ENCODE measurements around the gene PRIM1.
"Not testable (repeated sequence)": the region's sequence is repeated elsewhere in the genome, so short reads cannot be mapped to it uniquely, and the experiment has no call there.

PRIM1 gene

DNA sequence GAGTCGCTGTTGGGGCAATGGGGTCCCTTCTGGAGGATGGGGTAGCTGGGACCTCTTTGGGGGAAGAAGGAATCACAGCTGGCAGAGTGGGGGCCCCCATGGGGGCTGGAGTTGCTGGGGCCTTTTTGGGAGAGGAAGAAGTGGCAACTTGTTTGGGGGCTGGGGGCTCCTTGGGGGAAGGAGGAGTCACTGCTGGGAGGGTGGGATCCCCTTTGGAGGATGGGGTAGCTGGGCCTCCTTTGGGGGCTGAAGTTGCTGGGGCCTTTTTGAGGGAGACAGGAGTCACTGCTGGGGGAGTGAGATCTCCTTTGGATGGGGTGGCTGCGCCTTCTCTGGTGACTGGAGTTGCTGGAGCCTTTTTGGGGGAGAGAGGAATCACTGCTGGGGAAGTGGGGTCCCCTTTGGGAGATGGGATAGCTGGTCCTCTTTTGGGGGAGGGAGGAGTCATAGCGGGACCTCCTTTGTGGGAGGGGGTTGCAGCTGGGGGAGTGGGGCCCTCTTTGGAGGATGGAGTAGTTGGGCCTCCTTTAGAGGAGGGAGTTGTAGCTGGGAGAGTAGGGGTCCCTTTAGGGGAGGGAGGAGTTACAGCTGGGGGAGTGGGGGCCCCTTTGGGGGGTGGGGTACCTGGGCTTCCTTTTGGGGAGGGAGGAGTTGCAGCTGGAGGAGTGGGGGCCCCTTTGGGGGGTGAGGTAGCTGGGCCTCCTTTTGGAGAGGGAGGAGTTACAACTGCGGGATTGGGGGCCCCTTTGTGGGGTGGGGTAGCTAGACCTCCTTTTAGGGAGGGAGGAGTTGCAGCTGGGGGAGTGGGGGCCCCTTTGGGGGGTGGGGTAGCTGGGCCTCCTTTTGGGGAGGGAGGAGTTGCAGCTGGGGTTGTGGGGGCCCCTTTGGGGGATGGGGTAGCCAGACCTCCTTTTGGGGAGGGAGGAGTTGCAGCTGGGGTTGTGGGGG is 34.9 kb downstream of the PRIM1 start:
- no peak for DNase-seq (ENCODE audit: low spot score)

DNA sequence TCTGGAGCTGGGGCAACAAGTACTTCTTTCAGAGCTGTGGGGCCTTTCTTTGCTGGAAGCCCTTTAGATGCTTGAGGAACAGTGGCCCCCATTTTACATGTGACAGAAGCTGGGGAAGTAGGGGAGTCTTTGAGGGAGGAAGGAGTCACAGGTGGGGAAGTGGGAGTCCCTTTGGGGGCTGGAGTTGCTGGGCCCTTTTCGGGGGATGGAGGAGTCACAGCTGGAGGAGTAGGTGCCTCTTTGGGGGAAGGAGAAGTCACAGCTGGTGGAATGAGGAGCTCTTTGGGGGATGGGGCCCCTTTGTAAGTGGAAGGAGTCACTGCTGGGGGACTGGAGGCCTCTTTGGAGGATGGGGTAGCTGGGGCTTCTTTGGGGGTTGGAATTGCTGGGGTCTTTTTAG is 35.7 kb downstream of the PRIM1 start:
- DNase-seq (ENCODE audit: low spot score): no peak

DNA sequence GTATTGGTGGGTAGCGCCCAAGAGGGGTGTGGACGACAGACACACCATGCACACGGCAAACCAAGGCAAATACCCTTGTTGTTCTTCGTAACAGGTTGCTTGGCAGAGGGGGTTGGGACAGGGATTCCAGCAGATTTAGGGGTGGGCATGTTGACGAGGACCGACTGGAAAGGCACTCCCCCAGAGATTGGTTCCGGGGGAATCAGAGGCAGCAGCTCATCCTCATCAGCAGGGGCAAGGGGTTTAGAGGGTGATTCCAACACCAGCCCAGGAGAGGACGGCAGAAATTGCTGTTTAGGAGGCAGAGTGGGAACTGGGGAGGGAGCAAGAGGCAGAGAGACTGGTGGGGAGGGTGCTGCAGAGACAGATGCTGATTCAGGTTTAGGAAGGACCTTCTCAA is 36.3 kb downstream of the PRIM1 start:
- no peak for DNase-seq (ENCODE audit: low spot score)

DNA sequence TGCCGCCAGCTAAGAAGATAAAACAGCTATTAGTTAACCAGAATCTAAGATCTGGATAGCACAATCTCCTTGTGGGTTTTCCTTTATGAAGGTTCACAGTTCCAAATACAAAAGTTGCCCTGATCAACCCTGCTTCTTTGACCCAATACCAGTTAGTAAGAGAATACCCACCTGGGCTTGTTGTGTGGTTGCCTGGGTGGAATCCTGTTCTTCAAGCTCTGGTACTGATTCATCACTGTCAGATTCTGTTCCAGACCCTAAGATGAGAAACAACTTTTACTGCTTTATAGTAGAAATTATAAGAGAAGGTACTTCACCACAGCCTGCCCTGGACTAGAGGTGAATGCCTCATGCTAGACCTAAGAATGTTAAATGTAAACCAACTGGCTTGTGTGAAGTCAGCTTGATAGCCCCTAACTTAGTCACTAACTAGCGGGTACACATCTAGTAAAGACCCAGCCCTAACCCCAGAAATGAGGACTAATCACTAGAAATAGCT is 37.6 kb downstream of the PRIM1 start:
- DNase-seq (ENCODE audit: low spot score): no peak

- DNase-seq (ENCODE audit: low spot score): no peak
These were observed 38.8 kb downstream of the PRIM1 start for GRCh38 chr12:56713345-56713744.

DNA sequence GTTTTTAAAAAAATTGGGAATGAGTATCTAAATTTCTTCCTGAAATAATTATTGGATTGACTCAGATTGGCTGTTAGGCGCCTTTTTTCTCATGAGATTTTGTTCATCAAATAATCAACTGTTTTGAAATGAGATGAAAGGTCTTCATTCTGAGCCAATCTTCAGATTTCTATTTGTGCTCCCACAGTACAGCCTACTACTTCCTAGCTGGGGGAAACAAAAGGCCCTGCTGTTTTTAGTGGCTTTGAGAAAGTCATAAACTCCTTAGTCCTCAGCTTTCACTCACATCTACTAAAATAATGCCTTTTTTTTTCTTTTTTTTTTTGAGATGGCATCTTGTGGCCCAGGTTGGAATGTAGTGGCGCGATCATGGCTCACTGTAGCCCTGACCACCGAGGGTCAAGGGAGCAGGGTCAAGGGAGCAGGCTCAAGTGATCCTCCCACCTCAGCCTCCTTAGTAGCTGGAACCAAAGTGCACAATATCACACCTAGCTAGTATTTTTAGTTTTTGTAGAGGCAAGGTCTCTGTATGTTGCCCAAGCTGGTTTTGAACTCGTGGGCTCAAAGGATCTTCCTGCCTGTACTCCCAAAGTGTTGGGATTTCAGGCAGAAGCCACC is 42.3 kb downstream of the PRIM1 start:
- DNase-seq (ENCODE audit: low spot score): no peak

GRCh38 chr12:56704522-56704921 is 47.6 kb downstream of the PRIM1 start:
- not testable (repeated sequence) for DNase-seq (ENCODE audit: low spot score)

DNA sequence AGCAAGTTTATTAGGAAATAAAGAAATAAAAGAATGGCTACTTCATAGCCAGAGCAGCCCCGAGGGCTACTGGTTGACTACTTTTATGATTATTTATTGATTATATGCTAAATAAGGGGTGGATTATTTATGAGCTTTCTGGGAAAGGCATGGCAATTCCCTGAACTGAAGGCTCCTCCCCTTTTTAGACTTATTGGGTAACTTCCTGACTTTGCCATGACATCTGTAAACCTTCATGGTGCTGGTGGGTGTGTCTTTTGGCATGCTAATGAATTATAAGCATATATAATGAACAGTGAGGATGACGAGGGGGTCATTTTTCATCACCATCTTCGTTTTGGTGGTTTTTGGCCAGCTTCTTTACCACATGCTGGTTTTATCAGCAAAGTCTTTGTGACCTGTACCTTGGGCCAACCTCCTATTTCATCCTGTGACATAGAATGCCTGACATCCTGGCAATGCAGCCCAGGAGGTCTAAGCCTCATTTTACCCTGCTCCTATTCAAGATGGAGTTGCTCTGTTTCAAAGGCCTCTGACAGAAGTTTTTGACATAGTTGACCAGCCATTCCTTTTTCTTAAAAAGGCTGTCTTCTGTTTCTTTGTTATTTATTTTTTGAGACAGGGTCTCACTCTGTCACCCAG is 53.0 kb downstream of the PRIM1 start:
- no peak for DNase-seq (ENCODE audit: low spot score)

GRCh38 chr12:56695327-56696101 is 56.6 kb downstream of the PRIM1 start:
- DNase-seq (ENCODE audit: low spot score): no peak

- no peak for DNase-seq (ENCODE audit: low spot score)
These were observed 58.0 kb downstream of the PRIM1 start for GRCh38 chr12:56694161-56694560.

DNA sequence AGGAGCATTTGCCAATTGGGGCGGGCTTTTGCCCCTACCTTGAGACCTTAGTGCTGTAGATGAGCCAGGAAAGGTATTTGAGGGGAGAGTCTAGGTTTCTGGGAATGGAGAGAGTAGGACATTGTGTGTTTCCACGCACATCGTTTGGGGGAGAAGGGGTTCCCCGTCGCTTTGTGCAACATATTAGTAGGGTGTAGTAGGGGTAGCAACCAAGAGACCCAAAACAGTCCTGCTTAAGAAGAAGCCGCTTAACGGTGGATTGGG is 63.3 kb downstream of the PRIM1 start:
- DNase-seq (ENCODE audit: low spot score): peak; percentile 62

DNA sequence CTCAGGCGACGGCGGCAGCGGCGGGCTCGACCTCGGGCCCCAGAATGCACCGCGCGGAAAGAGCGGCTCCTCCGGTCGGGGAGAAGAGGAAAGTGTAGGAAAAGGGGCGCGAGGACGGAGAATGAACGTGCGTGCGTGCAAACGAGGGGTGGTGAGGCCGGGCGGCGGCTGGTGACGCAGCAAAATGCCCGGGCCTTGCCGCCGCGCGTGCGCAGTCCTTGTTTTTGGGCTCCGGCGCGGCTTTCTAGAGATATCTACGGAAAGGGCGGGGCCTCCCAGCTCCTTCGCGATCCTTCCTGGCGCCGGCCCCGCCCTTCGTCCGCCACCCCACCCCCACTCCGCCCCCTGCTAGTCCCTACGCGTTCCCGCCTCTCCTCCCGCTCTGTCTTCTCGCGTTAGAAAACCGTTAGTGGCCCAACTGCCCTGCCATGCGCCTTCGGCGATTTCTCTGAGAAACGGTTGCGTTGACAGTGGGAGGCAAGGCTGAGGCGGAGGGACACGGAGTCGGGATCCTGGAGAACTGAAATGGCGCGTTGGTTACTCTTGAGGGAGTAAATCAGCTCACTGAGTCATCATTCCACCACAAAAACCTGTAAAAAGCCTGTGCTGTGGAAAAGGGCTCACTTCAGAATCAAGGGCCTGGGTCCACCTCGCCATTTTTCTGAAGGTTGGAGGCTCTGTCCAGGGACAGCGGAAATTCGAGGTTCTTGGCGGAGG is 63.8 kb downstream of the PRIM1 start, which contains the start of gene PTGES3:
PTGES3 (minus strand) TSS at position 156 of the 717 bp plus-strand sequence. CDS start 285 bp downstream, outside the sequence.
- DNase-seq (ENCODE audit: low spot score): peak; percentile 97

DNA sequence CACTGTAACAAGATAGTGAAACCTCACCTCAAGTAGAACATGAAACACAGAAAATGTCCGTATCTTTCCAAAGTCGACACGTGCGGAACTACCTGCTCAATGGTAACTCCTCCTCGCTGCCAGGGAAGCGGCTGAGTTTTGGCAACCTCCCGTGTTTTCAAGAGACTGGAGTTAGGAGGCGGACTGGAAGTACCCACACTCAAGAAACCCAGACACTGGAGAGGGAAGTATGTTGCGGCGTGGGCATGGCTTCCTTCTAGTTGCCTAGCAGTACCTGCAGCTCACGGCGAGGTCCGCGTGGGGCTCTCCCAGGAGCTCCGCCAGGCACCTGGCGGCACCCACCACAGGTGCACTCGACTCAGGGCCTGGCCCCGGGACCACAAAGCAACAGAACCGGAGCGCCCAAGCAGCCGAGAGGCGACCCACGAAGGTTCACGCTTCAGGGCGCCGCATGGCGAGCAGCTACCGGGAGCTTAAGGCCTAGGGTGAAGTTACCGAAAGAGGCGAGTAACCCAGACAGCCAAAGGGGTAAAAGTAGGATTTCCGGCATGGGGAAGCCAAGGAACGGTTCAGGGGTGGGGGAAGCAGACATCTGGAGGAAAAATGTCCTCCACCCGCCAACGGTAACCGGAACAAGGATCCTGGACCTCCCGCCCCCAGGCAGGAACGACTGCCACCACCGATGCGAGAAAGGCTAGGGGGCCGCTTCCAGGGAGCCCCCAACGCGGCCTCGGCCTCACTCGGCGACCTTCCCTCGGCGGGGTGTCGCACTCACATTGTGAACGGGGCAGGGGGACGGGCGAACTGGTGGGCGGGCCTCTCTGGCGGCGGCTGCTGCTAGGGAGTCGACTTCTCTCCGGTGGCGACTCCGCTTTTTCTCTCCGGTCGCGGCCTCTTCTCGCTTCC is 64.6 kb downstream of the PRIM1 start:
- DNase-seq (ENCODE audit: low spot score): peak; percentile 51

- DNase-seq (ENCODE audit: low spot score): no peak
These were observed 67.3 kb downstream of the PRIM1 start for GRCh38 chr12:56684745-56685359.

GRCh38 chr12:56682323-56682722 is 69.8 kb downstream of the PRIM1 start:
- no peak for DNase-seq (ENCODE audit: low spot score)
